Measurements from ENCODE around the gene SI.

The SI gene

DNA sequence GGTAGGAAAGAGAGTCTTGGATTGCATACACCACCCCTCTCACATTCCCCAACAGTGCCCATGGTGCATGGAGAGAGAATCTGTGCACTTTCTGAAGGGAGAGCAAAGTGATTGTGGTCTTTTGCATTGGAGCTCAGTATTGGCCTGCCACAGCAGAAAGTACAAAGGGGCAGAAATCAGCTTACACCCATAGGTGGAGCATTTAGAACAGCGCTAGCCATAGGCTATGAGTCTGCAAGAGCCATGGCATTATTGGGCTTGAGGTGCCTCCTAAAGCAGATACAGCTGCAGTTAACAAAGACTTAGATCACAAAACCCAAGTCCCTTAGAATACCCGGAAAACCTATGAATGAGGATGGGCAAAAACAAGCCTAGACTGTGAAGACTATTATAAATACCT is 21.8 kb downstream of the SI start:
- CTCF ChIA-PET = no interaction called here
- no peak for TF ChIP-seq EGR2 (tag by site-specific recombination; IDR thresholded peaks at IDR 0.05; ENCODE audit: low read depth)
- TF ChIP-seq, protein P1, sequence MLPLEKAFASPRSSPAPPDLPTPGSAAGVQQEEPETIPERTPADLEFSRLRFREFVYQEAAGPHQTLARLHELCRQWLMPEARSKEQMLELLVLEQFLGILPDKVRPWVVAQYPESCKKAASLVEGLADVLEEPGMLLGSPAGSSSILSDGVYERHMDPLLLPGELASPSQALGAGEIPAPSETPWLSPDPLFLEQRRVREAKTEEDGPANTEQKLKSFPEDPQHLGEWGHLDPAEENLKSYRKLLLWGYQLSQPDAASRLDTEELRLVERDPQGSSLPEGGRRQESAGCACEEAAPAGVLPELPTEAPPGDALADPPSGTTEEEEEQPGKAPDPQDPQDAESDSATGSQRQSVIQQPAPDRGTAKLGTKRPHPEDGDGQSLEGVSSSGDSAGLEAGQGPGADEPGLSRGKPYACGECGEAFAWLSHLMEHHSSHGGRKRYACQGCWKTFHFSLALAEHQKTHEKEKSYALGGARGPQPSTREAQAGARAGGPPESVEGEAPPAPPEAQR (tag by site-specific recombination; IDR thresholded peaks at IDR 0.05) = no peak
- no peak for TF ChIP-seq ZFP41 (tag by site-specific recombination; IDR thresholded peaks at IDR 0.05; ENCODE audit: borderline replicate concordance)
- no peak for TF ChIP-seq SETDB1 (IDR thresholded peaks at IDR 0.05; ENCODE audit: insufficient read length, low read length)
- TF ChIP-seq MZF1 (tag by site-specific recombination; IDR thresholded peaks at IDR 0.05; ENCODE audit: borderline replicate concordance) = no peak
- TF ChIP-seq ZNF791 (tag by site-specific recombination; IDR thresholded peaks at IDR 0.05) = no peak
- TF ChIP-seq ZNF501 (tag by site-specific recombination; IDR thresholded peaks at IDR 0.05) = no peak
- no peak for TF ChIP-seq ZBTB7A (tag by site-specific recombination; IDR thresholded peaks at IDR 0.05; ENCODE audit: low read depth)
- TF ChIP-seq ZNF639 (tag by site-specific recombination; IDR thresholded peaks at IDR 0.05) = no peak
- no peak for TF ChIP-seq ZNF596 (tag by site-specific recombination; IDR thresholded peaks at IDR 0.05)
- TF ChIP-seq, protein P2, sequence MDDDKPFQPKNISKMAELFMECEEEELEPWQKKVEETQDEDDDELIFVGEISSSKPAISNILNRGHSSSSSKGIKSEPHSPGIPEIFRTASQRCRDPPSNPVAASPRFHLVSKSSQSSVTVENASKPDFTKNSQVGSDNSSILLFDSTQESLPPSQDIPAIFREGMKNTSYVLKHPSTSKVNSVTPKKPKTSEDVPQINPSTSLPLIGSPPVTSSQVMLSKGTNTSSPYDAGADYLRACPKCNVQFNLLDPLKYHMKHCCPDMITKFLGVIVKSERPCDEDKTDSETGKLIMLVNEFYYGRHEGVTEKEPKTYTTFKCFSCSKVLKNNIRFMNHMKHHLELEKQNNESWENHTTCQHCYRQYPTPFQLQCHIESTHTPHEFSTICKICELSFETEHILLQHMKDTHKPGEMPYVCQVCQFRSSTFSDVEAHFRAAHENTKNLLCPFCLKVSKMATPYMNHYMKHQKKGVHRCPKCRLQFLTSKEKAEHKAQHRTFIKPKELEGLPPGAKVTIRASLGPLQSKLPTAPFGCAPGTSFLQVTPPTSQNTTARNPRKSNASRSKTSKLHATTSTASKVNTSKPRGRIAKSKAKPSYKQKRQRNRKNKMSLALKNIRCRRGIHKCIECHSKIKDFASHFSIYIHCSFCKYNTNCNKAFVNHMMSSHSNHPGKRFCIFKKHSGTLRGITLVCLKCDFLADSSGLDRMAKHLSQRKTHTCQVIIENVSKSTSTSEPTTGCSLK (tag by site-specific recombination; IDR thresholded peaks at IDR 0.05) = no peak
- no peak for TF ChIP-seq ZNF664 (tag by site-specific recombination; IDR thresholded peaks at IDR 0.05)
- no peak for TF ChIP-seq ZNF473 (tag by site-specific recombination; IDR thresholded peaks at IDR 0.05)
- TF ChIP-seq ZNF335 (tag by site-specific recombination; conservative IDR thresholded peaks at IDR 0.05) = no peak
- no peak for TF ChIP-seq ZNF26 (tag by site-specific recombination; IDR thresholded peaks at IDR 0.05)
- TF ChIP-seq HOXC10 (CRISPR knock-in tag; IDR thresholded peaks at IDR 0.05) = no peak
- TF ChIP-seq, protein P3, sequence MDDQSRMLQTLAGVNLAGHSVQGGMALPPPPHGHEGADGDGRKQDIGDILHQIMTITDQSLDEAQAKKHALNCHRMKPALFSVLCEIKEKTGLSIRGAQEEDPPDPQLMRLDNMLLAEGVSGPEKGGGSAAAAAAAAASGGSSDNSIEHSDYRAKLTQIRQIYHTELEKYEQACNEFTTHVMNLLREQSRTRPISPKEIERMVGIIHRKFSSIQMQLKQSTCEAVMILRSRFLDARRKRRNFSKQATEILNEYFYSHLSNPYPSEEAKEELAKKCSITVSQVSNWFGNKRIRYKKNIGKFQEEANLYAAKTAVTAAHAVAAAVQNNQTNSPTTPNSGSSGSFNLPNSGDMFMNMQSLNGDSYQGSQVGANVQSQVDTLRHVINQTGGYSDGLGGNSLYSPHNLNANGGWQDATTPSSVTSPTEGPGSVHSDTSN (CRISPR knock-in tag; IDR thresholded peaks at IDR 0.05) = no peak

DNA sequence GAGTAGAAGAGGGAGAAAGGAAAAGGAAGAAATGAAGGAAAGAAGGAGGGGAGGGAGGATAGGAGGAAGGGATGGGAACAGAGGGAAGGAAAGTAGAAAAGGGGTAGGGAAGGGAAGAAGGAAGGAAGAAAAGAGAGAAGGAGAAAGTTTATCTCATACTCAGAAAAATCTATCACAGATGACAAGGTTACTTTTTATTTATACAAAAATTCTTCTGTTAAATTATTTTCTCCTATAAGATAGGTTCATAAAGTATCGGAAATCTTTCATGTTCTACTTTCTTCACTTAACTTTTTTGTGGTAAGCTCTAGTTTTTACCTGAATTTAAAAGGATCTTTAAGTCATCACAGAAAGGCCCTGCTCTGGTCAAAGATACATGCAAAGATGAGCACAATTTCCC is 38.1 kb downstream of the SI start:
- CTCF ChIA-PET = interaction anchor here (0.7 kb wide), 1 partner anchor 214 kb away, joined by 4 read pairs; no protein-coding TSS in a partner anchor
- no peak for TF ChIP-seq ZNF529 (tag by site-specific recombination; IDR thresholded peaks at IDR 0.05; ENCODE audit: insufficient replicate concordance)
- no peak for TF ChIP-seq EGR2 (tag by site-specific recombination; IDR thresholded peaks at IDR 0.05; ENCODE audit: low read depth)
- TF ChIP-seq OSR2 (tag by site-specific recombination; IDR thresholded peaks at IDR 0.05) = no peak
- no peak for TF ChIP-seq ZNF473 (tag by site-specific recombination; IDR thresholded peaks at IDR 0.05)
- TF ChIP-seq ZNF175 (tag by site-specific recombination; IDR thresholded peaks at IDR 0.05) = no peak
- no peak for TF ChIP-seq ZNF664 (tag by site-specific recombination; IDR thresholded peaks at IDR 0.05)
- no peak for TF ChIP-seq ZNF19 (tag by site-specific recombination; IDR thresholded peaks at IDR 0.05; ENCODE audit: low read depth)
- no peak overlapping the region for H3K27ac ChIP-seq (ENCODE audit: extremely low read depth, low read depth, low read length)
- H3K36me3 ChIP-seq (ENCODE audit: control insufficient read depth in 2 of 2, insufficient read depth in 1 of 2, low read length in 2 of 2) = no peaks in the 10 kb centered on the region
- no peaks in the 10 kb centered on the region for H3K9me3 ChIP-seq (ENCODE audit: control insufficient read depth, insufficient read depth, low read depth, low read length)
- H3K4me3 ChIP-seq (ENCODE audit: low read depth, low read length) = no peak overlapping the region
- no peaks in the 10 kb centered on the region for H3K4me1 ChIP-seq (ENCODE audit: control insufficient read depth, insufficient read depth, low read length)
- POLR2A ChIA-PET = no interaction called here

More for the DNA sequence above, 21.8 kb downstream of the SI start:
- no peaks in the 10 kb centered on the region for H3K9me3 ChIP-seq (ENCODE audit: control insufficient read depth, insufficient read depth, low read depth, low read length)
- H3K4me3 ChIP-seq (ENCODE audit: low read depth, low read length) = no peak overlapping the region
- POLR2A ChIA-PET = no interaction called here
- H3K4me1 ChIP-seq (ENCODE audit: control insufficient read depth, insufficient read depth, low read length) = no peaks in the 10 kb centered on the region
- H3K27ac ChIP-seq (ENCODE audit: extremely low read depth, low read depth, low read length) = no peak overlapping the region
- no peaks in the 10 kb centered on the region for H3K36me3 ChIP-seq (ENCODE audit: control insufficient read depth in 2 of 2, insufficient read depth in 1 of 2, low read length in 2 of 2)

Measured in HEK293 (cell line).